H1 (cell line): ENCODE data around the gene GPC6. TPM values are rescaled to one million over a fixed set of nuclear protein-coding genes. Genes with fewer than 3 reads are reported as not detected.

Source experiments
- CTCF ChIA-PET: fragments of 300-600 bp; sonication (Branson Sonifier 250); formaldehyde crosslinking; loops from one replicate; lab custom pipeline; 2021; ENCODE audit not compliant: partially characterized antibody; lab: Charles Lee
- POLR2A ChIA-PET: fragments of 300-600 bp; sonication (Branson Sonifier 250); formaldehyde crosslinking; loops from one replicate; lab custom pipeline; 2021; ENCODE audit warnings: inconsistent platforms; ENCODE audit not compliant: partially characterized antibody; lab: Charles Lee
- DNase-seq, 2 experiments: peaks; one replicate each; pipeline versions ENCODE4 v3.0.0 to v3.0.0-alpha.2; 2010 to 2022; ENCODE audit warnings: low spot score in 2 of 2, low read depth in 1 of 2, mixed read lengths in 1 of 2
- FAIRE-seq: peaks from 2 replicates; lab custom pipeline; 2011; peaks lifted over from hg19 to GRCh38; lab: Jason Lieb, UNC
- H2AFZ ChIP-seq: 2 replicates; pipeline ENCODE4 v1.8.1; 2012; ENCODE audit warnings: low read length, inconsistent platforms
- H2AK5ac ChIP-seq: 2 replicates; pipeline ENCODE4 v1.6.1; 2013; ENCODE audit warnings: low read depth, low read length
- H2BK120ac ChIP-seq: replicated peaks from 2 replicates; pipeline ENCODE3; 2013; ENCODE audit warnings: low read depth, low read length, inconsistent platforms
- H2BK12ac ChIP-seq: 2 replicates; pipeline ENCODE4 v1.6.1; 2013; ENCODE audit warnings: low read depth, low read length
- H2BK15ac ChIP-seq: 2 replicates; pipeline ENCODE4 v1.6.1; 2013; ENCODE audit warnings: low read length
- H2BK20ac ChIP-seq: 2 replicates; pipeline ENCODE4 v1.6.1; 2013; ENCODE audit warnings: low read length
- H2BK5ac ChIP-seq: 2 replicates; pipeline ENCODE4 v1.6.1; 2013; ENCODE audit warnings: low read depth, low read length
- H3K14ac ChIP-seq: 2 replicates; pipeline ENCODE4 v1.6.1; 2013; ENCODE audit warnings: inconsistent platforms; ENCODE audit not compliant: insufficient read length
- H3K18ac ChIP-seq: 2 replicates; pipeline ENCODE4 v1.6.1; 2013; ENCODE audit warnings: low read length; ENCODE audit errors: extremely low read depth
- H3K23ac ChIP-seq: 2 replicates; pipeline ENCODE4 v1.6.1; 2013; ENCODE audit warnings: inconsistent platforms; ENCODE audit not compliant: insufficient read length
- H3K23me2 ChIP-seq: 2 replicates; pipeline ENCODE4 v1.6.1; 2013; ENCODE audit warnings: low read depth, low read length
- H3K27ac ChIP-seq: 2 replicates; pipeline ENCODE4 v1.6.1; 2011; ENCODE audit warnings: low read depth, low read length, inconsistent platforms
- H3K27me3 ChIP-seq, 4 experiments: replicated peaks in 1 of 4; 1 replicate in 1 of 4; 2 replicates in 3 of 4; pipeline versions ENCODE4 v1.6.1 to v1.8.1; 2011 to 2013; ENCODE audit warnings: low read length in 3 of 4, mild to moderate bottlenecking in 3 of 4, inconsistent platforms in 2 of 4, mixed read lengths in 2 of 4, moderate library complexity in 1 of 4; ENCODE audit not compliant: control insufficient read depth in 3 of 4, insufficient read depth in 3 of 4; ENCODE audit errors: extremely low read depth in 1 of 4
- H3K36me3 ChIP-seq, 4 experiments: 2 replicates each; pipeline versions ENCODE4 v1.6.1 to v1.8.1; 2011 to 2013; ENCODE audit warnings: mild to moderate bottlenecking in 4 of 4, low read length in 3 of 4, moderate library complexity in 2 of 4, control low read depth in 1 of 4, inconsistent platforms in 1 of 4; ENCODE audit not compliant: insufficient read depth in 4 of 4, control insufficient read depth in 2 of 4
- H3K4ac ChIP-seq: replicated peaks from 2 replicates; pipeline ENCODE3; 2013; ENCODE audit warnings: low read length, low read depth, mixed read lengths, inconsistent platforms; ENCODE audit not compliant: insufficient read length
- H3K4me1 ChIP-seq, 4 experiments: replicated peaks in 1 of 4; 1 replicate in 1 of 4; 2 replicates in 3 of 4; pipeline versions ENCODE4 v1.6.1 to v1.8.1; 2011 to 2013; ENCODE audit warnings: low read length in 3 of 4, inconsistent platforms in 2 of 4, mixed read lengths in 1 of 4; ENCODE audit not compliant: insufficient read depth in 4 of 4, control insufficient read depth in 3 of 4
- H3K4me2 ChIP-seq, 2 experiments: 2 replicates each; pipeline versions ENCODE4 v1.6.1 to v1.8.1; 2011 to 2013; ENCODE audit warnings: low read depth in 2 of 2, low read length in 2 of 2, control low read depth in 1 of 2, inconsistent platforms in 1 of 2, mild to moderate bottlenecking in 1 of 2; ENCODE audit not compliant: insufficient read depth in 1 of 2
- H3K4me3 ChIP-seq, 4 experiments: fragments of 200-600, 300-600 bp in 1 of 4; sonication (generic), shearing (Covaris generic), sonication (Bioruptor Twin) in 1 of 4; 2 replicates each; pipeline versions ENCODE4 v1.5.1 to v1.8.1; 2011 to 2016; ENCODE audit warnings: low read length in 4 of 4, low read depth in 3 of 4, control low read depth in 2 of 4, inconsistent platforms in 2 of 4, mild to moderate bottlenecking in 2 of 4, mixed read lengths in 1 of 4, moderate library complexity in 1 of 4; ENCODE audit not compliant: insufficient read depth in 2 of 4; ENCODE audit errors: extremely low read depth in 1 of 4
- H3K56ac ChIP-seq: replicated peaks from 2 replicates; pipeline ENCODE3; 2013; ENCODE audit warnings: low read depth, mild to moderate bottlenecking, mixed read lengths, low read length, inconsistent platforms; ENCODE audit not compliant: insufficient read length
- H3K79me1 ChIP-seq: 2 replicates; pipeline ENCODE4 v1.6.1; 2013; ENCODE audit warnings: low read depth, low read length, control low read depth
- H3K79me2 ChIP-seq, 2 experiments: 2 replicates each; pipeline versions ENCODE4 v1.6.1 to v1.8.1; 2012 to 2013; ENCODE audit warnings: low read length in 2 of 2, mild to moderate bottlenecking in 2 of 2, inconsistent platforms in 1 of 2; ENCODE audit not compliant: insufficient read depth in 2 of 2, control insufficient read depth in 1 of 2
- H3K9ac ChIP-seq, 4 experiments: replicated peaks in 1 of 4; 1 replicate in 1 of 4; 2 replicates in 3 of 4; pipeline versions ENCODE4 v1.6.1 to v1.8.1; 2011 to 2013; ENCODE audit warnings: low read depth in 3 of 4, low read length in 3 of 4, control low read depth in 2 of 4, mild to moderate bottlenecking in 2 of 4, moderate library complexity in 2 of 4, inconsistent platforms in 1 of 4; ENCODE audit errors: extremely low read depth in 1 of 4
- H3K9me3 ChIP-seq, 2 experiments: 2 replicates each; pipeline versions ENCODE4 v1.6.1 to v1.8.1; 2012 to 2013; ENCODE audit warnings: mild to moderate bottlenecking in 2 of 2, moderate library complexity in 2 of 2, control low read depth in 1 of 2, inconsistent platforms in 1 of 2, low read depth in 1 of 2, low read length in 1 of 2, mixed read lengths in 1 of 2; ENCODE audit not compliant: insufficient read depth in 2 of 2
- H4K20me1 ChIP-seq, 2 experiments: replicated peaks in 1 of 2; 2 replicates each; pipeline versions ENCODE3 to v1.8.1; 2011 to 2013; ENCODE audit warnings: inconsistent platforms in 2 of 2, low read length in 2 of 2, mild to moderate bottlenecking in 1 of 2; ENCODE audit not compliant: insufficient read depth in 2 of 2, control insufficient read depth in 1 of 2
- H4K5ac ChIP-seq: 2 replicates; pipeline ENCODE4 v1.6.1; 2013; ENCODE audit warnings: low read length, low read depth, mixed read lengths, inconsistent platforms; ENCODE audit not compliant: insufficient read length
- H4K8ac ChIP-seq: 2 replicates; pipeline ENCODE4 v1.8.0; 2013; ENCODE audit warnings: mild to moderate bottlenecking, moderate library complexity, low read length, inconsistent platforms; ENCODE audit not compliant: insufficient read depth; ENCODE audit errors: extremely low read depth
- H4K91ac ChIP-seq: replicated peaks from 2 replicates; pipeline ENCODE3; 2013; ENCODE audit warnings: low read length, mixed read lengths, inconsistent platforms; ENCODE audit not compliant: insufficient read length
- ASH2L ChIP-seq: fragments of 200-600, 300-600 bp; sonication (generic); IDR thresholded peaks from one replicate; pipeline ENCODE4 v1.7.1; 2017; ENCODE audit warnings: low read length
- EP300 ChIP-seq, 2 experiments: IDR thresholded peaks; 1 replicate in 1 of 2; 2 replicates in 1 of 2; pipeline ENCODE4 v1.6.1; 2011 to 2012; ENCODE audit warnings: low read depth in 2 of 2, low read length in 2 of 2, mild to moderate bottlenecking in 2 of 2, borderline replicate concordance in 1 of 2, inconsistent platforms in 1 of 2, moderate library complexity in 1 of 2
- GABPA ChIP-seq: IDR thresholded peaks from 2 replicates; pipeline ENCODE4 v1.6.1; 2011; ENCODE audit warnings: mild to moderate bottlenecking, low read length, moderate library complexity, borderline replicate concordance; ENCODE audit not compliant: insufficient read depth
- GTF2F1 ChIP-seq: IDR thresholded peaks from 2 replicates; pipeline ENCODE4 v1.6.1; 2012; ENCODE audit warnings: low read depth, low read length, improper control_type of control experiment, borderline replicate concordance
- RFX5 ChIP-seq: IDR thresholded peaks from 2 replicates; pipeline ENCODE4 v1.6.1; 2011; ENCODE audit warnings: low read depth, low read length, improper control_type of control experiment, borderline replicate concordance
- SIX5 ChIP-seq: IDR thresholded peaks from 2 replicates; pipeline ENCODE4 v1.6.1; 2011; ENCODE audit warnings: mild to moderate bottlenecking, low read depth, low read length
- SP1 ChIP-seq: IDR thresholded peaks from 2 replicates; pipeline ENCODE4 v1.6.1; 2011; ENCODE audit warnings: low read depth, low read length
- TAF1 ChIP-seq: IDR thresholded peaks from 2 replicates; pipeline ENCODE4 v1.6.1; 2011; ENCODE audit warnings: mild to moderate bottlenecking, low read depth, low read length
- TBP ChIP-seq: IDR thresholded peaks from 2 replicates; pipeline ENCODE4 v1.6.1; 2011; ENCODE audit warnings: low read depth, low read length, improper control_type of control experiment
- WGBS, 2 experiments: shearing (Covaris generic) in 1 of 2; methylation state at CpG; one replicate each; pipeline versions ENCODE4 v1.1.6 to v1.1.7; 2013 to 2015; ENCODE audit warnings: low lambda C conversion rate in 2 of 2, mixed read lengths in 2 of 2, inconsistent platforms in 1 of 2, low coverage in 1 of 2, missing lambda C conversion rate in 1 of 2; ENCODE audit not compliant: insufficient replicate concordance in 2 of 2, insufficient coverage in 1 of 2, insufficient read length in 1 of 2; ENCODE audit errors: extremely low coverage in 1 of 2, missing lambda C conversion rate in 1 of 2; 5-methylcytosine and 5-hydroxymethylcytosine counted together
- polyA plus RNA-seq, 7 experiments: library from polyadenylated mRNA; depleted of rRNA in 3 of 7; stranded (reverse) in 5 of 7; unstranded in 2 of 7; fragments of >200 nt in 5 of 7; fragments of 200-250 nt in 2 of 7; gene quantifications; 1 replicate in 5 of 7; 2 replicates in 1 of 7; 4 replicates in 1 of 7; pipeline versions ENCODE4 v1.2.1 to v1.2.3, GENCODE V29; 2011 to 2013; ENCODE audit warnings: missing spikeins in 2 of 7, mixed read lengths in 2 of 7
- total RNA-seq: library from RNA; stranded (reverse); fragmentation: NEBNext Ultra II Directional; extraction: Animal tissue kit (Norgen Biotek cat#: 25700); gene quantifications from 2 replicates; pipeline ENCODE4 v1.2.1, GENCODE V29; 2021
- TF ChIP-seq, protein P1 (sequence below): IDR thresholded peaks from 2 replicates; pipeline ENCODE4 v1.6.1; 2011; ENCODE audit warnings: low read length, improper control_type of control experiment
- TF ChIP-seq, protein P2 (sequence below), 3 experiments: IDR thresholded peaks; 1 replicate in 2 of 3; 2 replicates in 1 of 3; pipeline versions ENCODE4 v1.5.1 to v1.6.1; 2011; ENCODE audit warnings: low read length in 3 of 3, mild to moderate bottlenecking in 3 of 3, inconsistent platforms in 2 of 3, low read depth in 1 of 3, moderate library complexity in 1 of 3; ENCODE audit not compliant: insufficient read depth in 1 of 3; ENCODE audit errors: control extremely low read depth in 1 of 3

The GPC6 gene
- total and polyA plus RNA-seq, 2 of the 8 experiments (the other 6 are each of a cell fraction or from before 2014, with no cell fraction given): 5.4 to 12.0 TPM

DNA sequence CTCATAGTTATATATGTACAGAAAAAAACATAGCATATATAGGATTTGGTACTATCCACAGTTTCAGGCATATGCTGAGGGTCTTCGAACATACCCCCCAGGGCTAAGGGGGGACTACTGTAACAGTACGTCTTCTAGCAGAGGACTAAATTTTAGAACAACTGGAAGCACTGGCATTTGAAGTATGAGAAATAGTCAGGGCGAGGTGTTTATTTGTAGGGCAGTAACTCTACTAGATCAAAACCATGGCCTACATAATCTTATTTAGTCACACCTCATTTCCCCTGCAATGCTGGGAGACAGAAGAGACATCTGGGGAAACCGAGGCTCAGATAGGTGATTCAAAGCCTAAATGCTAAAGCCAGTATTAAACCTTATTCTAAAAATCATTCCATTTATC is 1007.2 kb downstream of the GPC6 start:
- Histone ChIP-seq H4K8ac (no peak overlapping the region), H3K9me3 (no peaks in the 10 kb centered on the region)
- POLR2A ChIA-PET: no interaction called here
- TF ChIP-seq, protein P1, sequence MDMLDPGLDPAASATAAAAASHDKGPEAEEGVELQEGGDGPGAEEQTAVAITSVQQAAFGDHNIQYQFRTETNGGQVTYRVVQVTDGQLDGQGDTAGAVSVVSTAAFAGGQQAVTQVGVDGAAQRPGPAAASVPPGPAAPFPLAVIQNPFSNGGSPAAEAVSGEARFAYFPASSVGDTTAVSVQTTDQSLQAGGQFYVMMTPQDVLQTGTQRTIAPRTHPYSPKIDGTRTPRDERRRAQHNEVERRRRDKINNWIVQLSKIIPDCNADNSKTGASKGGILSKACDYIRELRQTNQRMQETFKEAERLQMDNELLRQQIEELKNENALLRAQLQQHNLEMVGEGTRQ: no peak
- TF ChIP-seq, protein P2, sequence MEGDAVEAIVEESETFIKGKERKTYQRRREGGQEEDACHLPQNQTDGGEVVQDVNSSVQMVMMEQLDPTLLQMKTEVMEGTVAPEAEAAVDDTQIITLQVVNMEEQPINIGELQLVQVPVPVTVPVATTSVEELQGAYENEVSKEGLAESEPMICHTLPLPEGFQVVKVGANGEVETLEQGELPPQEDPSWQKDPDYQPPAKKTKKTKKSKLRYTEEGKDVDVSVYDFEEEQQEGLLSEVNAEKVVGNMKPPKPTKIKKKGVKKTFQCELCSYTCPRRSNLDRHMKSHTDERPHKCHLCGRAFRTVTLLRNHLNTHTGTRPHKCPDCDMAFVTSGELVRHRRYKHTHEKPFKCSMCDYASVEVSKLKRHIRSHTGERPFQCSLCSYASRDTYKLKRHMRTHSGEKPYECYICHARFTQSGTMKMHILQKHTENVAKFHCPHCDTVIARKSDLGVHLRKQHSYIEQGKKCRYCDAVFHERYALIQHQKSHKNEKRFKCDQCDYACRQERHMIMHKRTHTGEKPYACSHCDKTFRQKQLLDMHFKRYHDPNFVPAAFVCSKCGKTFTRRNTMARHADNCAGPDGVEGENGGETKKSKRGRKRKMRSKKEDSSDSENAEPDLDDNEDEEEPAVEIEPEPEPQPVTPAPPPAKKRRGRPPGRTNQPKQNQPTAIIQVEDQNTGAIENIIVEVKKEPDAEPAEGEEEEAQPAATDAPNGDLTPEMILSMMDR (IDR thresholded peaks at IDR 0.05; ENCODE audit: control extremely low read depth in 1 of 3, insufficient read depth in 1 of 3, low read depth in 1 of 3, low read length in 3 of 3): no peak
- no peak for TF ChIP-seq SP1
- no peak for TF ChIP-seq RFX5
- TF ChIP-seq SIX5: no peak
- TF ChIP-seq ASH2L: no peak
- TF ChIP-seq TAF1: no peak
- no peak for TF ChIP-seq TBP
- TF ChIP-seq EP300 (IDR thresholded peaks at IDR 0.05; ENCODE audit: borderline replicate concordance in 1 of 2, low read depth in 2 of 2, low read length in 2 of 2): no peak
- no peak for TF ChIP-seq GABPA
- TF ChIP-seq GTF2F1: no peak

More for the DNA sequence above, 1007.2 kb downstream of the GPC6 start:
- DNase-seq (no peak), FAIRE-seq (no peak)
- Histone ChIP-seq H3K27me3 (no peaks in the 10 kb centered on the region; a peak in 1 of 7 replicates), H3K79me2 (no peaks in the 10 kb centered on the region), H3K79me1 (no peaks in the 10 kb centered on the region), H2AFZ (no peak overlapping the region), H2BK120ac (no peak overlapping the region), H2BK5ac (no peak overlapping the region), H3K14ac (no peak overlapping the region), H2BK20ac (no peak overlapping the region), H4K5ac (no peak overlapping the region), H3K23me2 (no peaks in the 10 kb centered on the region), H3K9ac (no peak overlapping the region), H3K23ac (no peak overlapping the region), H2BK15ac (no peak overlapping the region), H2AK5ac (no peak overlapping the region), H3K4me1 (no peaks in the 10 kb centered on the region), H3K36me3 (no peaks in the 10 kb centered on the region), H3K4me3 (no peak overlapping the region), H3K18ac (no peak overlapping the region), H3K4me2 (no peak overlapping the region), H4K91ac (no peak overlapping the region), H2BK12ac (no peak overlapping the region), H4K20me1 (no peaks in the 10 kb centered on the region), H3K56ac (no peak overlapping the region), H3K27ac (no peak overlapping the region), H3K4ac (no peak overlapping the region)
- CTCF ChIA-PET: no interaction called here
- 84% methylated on average over 4 of the region's 4 CpGs; no CpG with 5 or more reads in 1 of the 2 experiments for WGBS, 2 experiments
